ENCODE results near the gene ROBO3.

The ROBO3 gene

GRCh38 chr11:124842305-124842704, 22.9 kb upstream of the ROBO3 start:
- no peak for DNase-seq (ENCODE audit: low read depth in 2 of 2)

GRCh38 chr11:124843616-124843910, 21.7 kb upstream of the ROBO3 start:
- no peak for DNase-seq (ENCODE audit: low read depth in 2 of 2)

- DNase-seq (ENCODE audit: low read depth in 2 of 2), result no peak
Measured at GRCh38 chr11:124844664-124845079, 20.6 kb upstream of the ROBO3 start.

- no peak for DNase-seq (ENCODE audit: low read depth in 2 of 2)
Measured at GRCh38 chr11:124846070-124846673, 19.1 kb upstream of the ROBO3 start.

- DNase-seq (ENCODE audit: low read depth in 2 of 2), result no peak
Measured at GRCh38 chr11:124859171-124859570, 6.1 kb upstream of the ROBO3 start.

- DNase-seq (ENCODE audit: low read depth in 2 of 2), result no peak
Measured at GRCh38 chr11:124861670-124862069, 3.6 kb upstream of the ROBO3 start.

- no peak for DNase-seq (ENCODE audit: low read depth in 2 of 2)
Measured at GRCh38 chr11:124863137-124863825, 2.0 kb upstream of the ROBO3 start.

- DNase-seq (ENCODE audit: low read depth in 2 of 2), result no peak
Measured at GRCh38 chr11:124863826-124864165, 1.4 kb upstream of the ROBO3 start.

GRCh38 chr11:124864176-124864891, 898 bp upstream of the ROBO3 start:
- DNase-seq (ENCODE audit: low read depth in 2 of 2), result no peak

GRCh38 chr11:124864892-124865180, 396 bp upstream of the ROBO3 start:
- no peak for DNase-seq (ENCODE audit: low read depth in 2 of 2)

GRCh38 chr11:124865902-124866851, 945 bp downstream of the ROBO3 start:
- DNase-seq (ENCODE audit: low read depth in 2 of 2), result peak in 1 of 2 donors; percentile 32

- no peak for DNase-seq (ENCODE audit: low read depth in 2 of 2)
Measured at GRCh38 chr11:124867700-124868099, 2.5 kb downstream of the ROBO3 start.

GRCh38 chr11:124868331-124869274, 3.4 kb downstream of the ROBO3 start:
- DNase-seq (ENCODE audit: low read depth in 2 of 2), result no peak

GRCh38 chr11:124869331-124869730, 4.1 kb downstream of the ROBO3 start:
- DNase-seq (ENCODE audit: low read depth in 2 of 2), result no peak

GRCh38 chr11:124869856-124870387, 4.7 kb downstream of the ROBO3 start:
- no peak for DNase-seq (ENCODE audit: low read depth in 2 of 2)

GRCh38 chr11:124870430-124870829, 5.2 kb downstream of the ROBO3 start:
- no peak for DNase-seq (ENCODE audit: low read depth in 2 of 2)

- DNase-seq (ENCODE audit: low read depth in 2 of 2), result no peak
Measured at GRCh38 chr11:124872280-124872679, 7.0 kb downstream of the ROBO3 start.

- no peak for DNase-seq (ENCODE audit: low read depth in 2 of 2)
Measured at GRCh38 chr11:124872741-124873140, 7.5 kb downstream of the ROBO3 start.

GRCh38 chr11:124873951-124874350, 8.7 kb downstream of the ROBO3 start:
- no peak for DNase-seq (ENCODE audit: low read depth in 2 of 2)

- DNase-seq (ENCODE audit: low read depth in 2 of 2), result no peak
Measured at GRCh38 chr11:124874571-124875255, 9.5 kb downstream of the ROBO3 start.

All from stimulated activated CD8-positive, alpha-beta memory T cell treated with anti-CD3 and anti-CD28 coated beads, Interleukin-7, amount 100 ng/mL, for 4 hours (primary cell).